ENCODE data around the gene GNA14.

GRCh38 chr9:77438653-77439052 is 209.5 kb downstream of the GNA14 start:
- TF ChIP-seq POLR2AphosphoS5 (IDR thresholded peaks at IDR 0.05; ENCODE audit: low read depth) = no peak
- TF ChIP-seq EZH2phosphoT487 (IDR thresholded peaks at IDR 0.05; ENCODE audit: unreplicated experiment) = no peak
- TF ChIP-seq CTCF (conservative IDR thresholded peaks at IDR 0.05; ENCODE audit: low read depth in 2 of 2) = no peak
- no peak for TF ChIP-seq CREB1 (CRISPR knock-in tag; IDR thresholded peaks at IDR 0.05; ENCODE audit: low read depth)
- no peak for TF ChIP-seq JUNB (IDR thresholded peaks at IDR 0.05; ENCODE audit: unreplicated experiment)
- no peak for TF ChIP-seq EZH2 (IDR thresholded peaks at IDR 0.05; ENCODE audit: low read depth, unreplicated experiment)
- TF ChIP-seq STAT1 (IDR thresholded peaks at IDR 0.05; ENCODE audit: unreplicated experiment) = no peak
- no peak for TF ChIP-seq REST (IDR thresholded peaks at IDR 0.05; ENCODE audit: unreplicated experiment)
- no peak for TF ChIP-seq NANOG (IDR thresholded peaks at IDR 0.05; ENCODE audit: borderline replicate concordance)
- no peak for TF ChIP-seq ETS1 (IDR thresholded peaks at IDR 0.05)
- TF ChIP-seq ZNF114 (CRISPR knock-in tag; IDR thresholded peaks at IDR 0.05) = no peak

Data from GM23338 (cell line).